BLaER1 (cell line): ENCODE data around the gene RPS19.
A peak's percentile ranks its signal among the peaks of the same experiment; 100 is the strongest.

ENCODE experiments used
- H3K27ac ChIP-seq: shearing (Covaris generic); formaldehyde crosslinking; 2 replicates; pipeline ENCODE4 v1.8.1; 2022
- H3K27me3 ChIP-seq: shearing (Covaris generic); formaldehyde crosslinking; 2 replicates; pipeline ENCODE4 v1.8.1; 2022
- H3K36me3 ChIP-seq: shearing (Covaris generic); formaldehyde crosslinking; 2 replicates; pipeline ENCODE4 v1.8.1; 2022
- H3K4me1 ChIP-seq: shearing (Covaris generic); formaldehyde crosslinking; 2 replicates; pipeline ENCODE4 v1.8.1; 2022
- H3K4me2 ChIP-seq: shearing (Covaris generic); formaldehyde crosslinking; 2 replicates; pipeline ENCODE4 v1.8.1; 2022
- H3K4me3 ChIP-seq: shearing (Covaris generic); formaldehyde crosslinking; 2 replicates; pipeline ENCODE4 v1.8.1; 2022
- H3K9ac ChIP-seq: shearing (Covaris generic); formaldehyde crosslinking; 2 replicates; pipeline ENCODE4 v1.8.1; 2022
- H3K9me3 ChIP-seq: shearing (Covaris generic); formaldehyde crosslinking; 2 replicates; pipeline ENCODE4 v1.8.1; 2022
- H4K20me1 ChIP-seq: shearing (Covaris generic); formaldehyde crosslinking; 2 replicates; pipeline ENCODE4 v1.8.1; 2022
- Cebpa-rat ChIP-seq: shearing (Covaris generic); IDR thresholded peaks from 2 replicates; pipeline ENCODE4 v1.8.1; 2022

Gene RPS19

GRCh38 chr19:41853344-41853743, 6.7 kb upstream of the RPS19 start:
- TF ChIP-seq Cebpa-rat = no peak
- Histone ChIP-seq H3K9me3 (no peaks in the 10 kb centered on the region), H3K4me1 (peaks cover 21% of the 10 kb centered on the region), H3K9ac (no peak overlapping the region), H3K36me3 (no peaks in the 10 kb centered on the region), H3K27me3 (no peaks in the 10 kb centered on the region), H4K20me1 (no peaks in the 10 kb centered on the region), H3K4me3 (no peak overlapping the region), H3K4me2 (no peak overlapping the region), H3K27ac (no peak overlapping the region)

GRCh38 chr19:41853768-41854167, 6.3 kb upstream of the RPS19 start:
- H3K9me3 ChIP-seq = no peaks in the 10 kb centered on the region
- no peaks in the 10 kb centered on the region for H4K20me1 ChIP-seq
- no peak overlapping the region for H3K4me3 ChIP-seq
- no peaks in the 10 kb centered on the region for H3K27me3 ChIP-seq
- no peak overlapping the region for H3K27ac ChIP-seq
- H3K9ac ChIP-seq = no peak overlapping the region
- no peaks in the 10 kb centered on the region for H3K36me3 ChIP-seq
- TF ChIP-seq Cebpa-rat = no peak
- H3K4me1 ChIP-seq = peaks cover 25% of the 10 kb centered on the region
- no peak overlapping the region for H3K4me2 ChIP-seq

GRCh38 chr19:41859213-41859617, 840 bp upstream of the RPS19 start:
- no peak for TF ChIP-seq Cebpa-rat
- peak overlapping the region; percentile 27; the same call in 1 of the 2 replicates for H3K27ac ChIP-seq
- no peaks in the 10 kb centered on the region for H3K27me3 ChIP-seq
- H3K4me2 ChIP-seq = peak overlapping the region; percentile 70
- peaks cover 37% of the 10 kb centered on the region for H3K36me3 ChIP-seq
- peaks cover 65% of the 10 kb centered on the region for H3K4me1 ChIP-seq
- H4K20me1 ChIP-seq = peaks cover 36% of the 10 kb centered on the region
- H3K9ac ChIP-seq = peak overlapping the region; percentile 100; the same call in 1 of the 2 replicates
- no peaks in the 10 kb centered on the region for H3K9me3 ChIP-seq
- H3K4me3 ChIP-seq = peak overlapping the region; percentile 98

- TF ChIP-seq Cebpa-rat = no peak
- no peaks in the 10 kb centered on the region for H3K9me3 ChIP-seq
- H3K27me3 ChIP-seq = no peaks in the 10 kb centered on the region
- H3K4me3 ChIP-seq = peak overlapping the region; percentile 98
- H4K20me1 ChIP-seq = peaks cover 49% of the 10 kb centered on the region
- peaks cover 50% of the 10 kb centered on the region for H3K36me3 ChIP-seq
- H3K9ac ChIP-seq = peak overlapping the region; percentile 100
- peak overlapping the region; percentile 100 for H3K27ac ChIP-seq
- peak overlapping the region; percentile 99 for H3K4me2 ChIP-seq
- H3K4me1 ChIP-seq = peaks cover 70% of the 10 kb centered on the region
These were observed 512 bp downstream of the RPS19 start for GRCh38 chr19:41860419-41861115.

GRCh38 chr19:41861116-41861768, 1.2 kb downstream of the RPS19 start:
- Histone ChIP-seq H3K9me3 (no peaks in the 10 kb centered on the region), H3K9ac (peak overlapping the region; percentile 100), H3K27ac (peak overlapping the region; percentile 100), H3K4me1 (peaks cover 77% of the 10 kb centered on the region), H3K36me3 (peaks cover 57% of the 10 kb centered on the region), H3K27me3 (no peaks in the 10 kb centered on the region), H4K20me1 (peaks cover 56% of the 10 kb centered on the region), H3K4me2 (peak overlapping the region; percentile 99), H3K4me3 (peak overlapping the region; percentile 98)
- no peak for TF ChIP-seq Cebpa-rat

GRCh38 chr19:41861846-41862245, 1.8 kb downstream of the RPS19 start:
- Histone ChIP-seq H4K20me1 (peaks cover 62% of the 10 kb centered on the region), H3K9ac (peak overlapping the region; percentile 100), H3K4me3 (peak overlapping the region; percentile 98), H3K9me3 (no peaks in the 10 kb centered on the region), H3K27ac (peak overlapping the region; percentile 100; the same call in 1 of the 2 replicates), H3K4me2 (peak overlapping the region; percentile 99), H3K27me3 (no peaks in the 10 kb centered on the region), H3K4me1 (peaks cover 83% of the 10 kb centered on the region), H3K36me3 (peaks cover 63% of the 10 kb centered on the region)
- TF ChIP-seq Cebpa-rat = no peak

GRCh38 chr19:41862445-41862986, 2.5 kb downstream of the RPS19 start:
- peak overlapping the region; percentile 100 for H3K9ac ChIP-seq
- H3K4me3 ChIP-seq = peak overlapping the region; percentile 98
- peak overlapping the region; percentile 100 for H3K27ac ChIP-seq
- no peaks in the 10 kb centered on the region for H3K27me3 ChIP-seq
- H3K9me3 ChIP-seq = no peaks in the 10 kb centered on the region
- TF ChIP-seq Cebpa-rat = no peak
- H3K4me2 ChIP-seq = peak overlapping the region; percentile 99
- peaks cover 70% of the 10 kb centered on the region for H3K36me3 ChIP-seq
- peaks cover 85% of the 10 kb centered on the region for H3K4me1 ChIP-seq
- H4K20me1 ChIP-seq = peaks cover 69% of the 10 kb centered on the region

GRCh38 chr19:41863209-41863931, 3.3 kb downstream of the RPS19 start:
- H3K9ac ChIP-seq = peak overlapping the region; percentile 100
- H3K4me1 ChIP-seq = peaks cover 85% of the 10 kb centered on the region
- no peaks in the 10 kb centered on the region for H3K27me3 ChIP-seq
- peak overlapping the region; percentile 99 for H3K4me2 ChIP-seq
- peak overlapping the region; percentile 100 for H3K27ac ChIP-seq
- peaks cover 78% of the 10 kb centered on the region for H3K36me3 ChIP-seq
- H3K4me3 ChIP-seq = peak overlapping the region; percentile 98
- TF ChIP-seq Cebpa-rat = no peak
- H4K20me1 ChIP-seq = peaks cover 77% of the 10 kb centered on the region
- no peaks in the 10 kb centered on the region for H3K9me3 ChIP-seq

- TF ChIP-seq Cebpa-rat = no peak
- H3K27me3 ChIP-seq = no peaks in the 10 kb centered on the region
- H3K27ac ChIP-seq = peak overlapping the region; percentile 48
- H3K4me2 ChIP-seq = peak overlapping the region; percentile 99
- H3K4me1 ChIP-seq = peaks cover 86% of the 10 kb centered on the region
- no peak overlapping the region for H3K4me3 ChIP-seq
- H3K9me3 ChIP-seq = no peaks in the 10 kb centered on the region
- peak overlapping the region; percentile 100 for H3K9ac ChIP-seq
- H3K36me3 ChIP-seq = peaks cover 88% of the 10 kb centered on the region
- peaks cover 88% of the 10 kb centered on the region for H4K20me1 ChIP-seq
These were observed 4.3 kb downstream of the RPS19 start for GRCh38 chr19:41864374-41864773.
